BLaER1 treated with 17β-estradiol and CSF1 and Interleukin-3, amounts not matched to agents 10 nM and 100 nM (cell line): ENCODE measurements around the gene ROGDI.
A peak's percentile ranks its signal among the peaks of the same experiment; 100 is the strongest.

ENCODE experiments used
- H3K27ac ChIP-seq, 11 experiments: shearing (Covaris generic); formaldehyde crosslinking; 2 replicates each; pipeline ENCODE4 v1.8.1; 2022
- H3K27me3 ChIP-seq, 11 experiments: shearing (Covaris generic); formaldehyde crosslinking; 2 replicates each; pipeline ENCODE4 v1.8.1; 2022
- H3K36me3 ChIP-seq, 11 experiments: shearing (Covaris generic); formaldehyde crosslinking; 2 replicates each; pipeline ENCODE4 v1.8.1; 2022
- H3K4me1 ChIP-seq, 10 experiments: shearing (Covaris generic); formaldehyde crosslinking; 2 replicates each; pipeline ENCODE4 v1.8.1; 2022
- H3K4me2 ChIP-seq, 11 experiments: shearing (Covaris generic); formaldehyde crosslinking; 2 replicates each; pipeline ENCODE4 v1.8.1; 2022
- H3K4me3 ChIP-seq, 10 experiments: shearing (Covaris generic); formaldehyde crosslinking; 2 replicates each; pipeline ENCODE4 v1.8.1; 2022
- H3K9ac ChIP-seq, 11 experiments: shearing (Covaris generic); formaldehyde crosslinking; 2 replicates each; pipeline ENCODE4 v1.8.1; 2022
- H3K9me3 ChIP-seq, 11 experiments: shearing (Covaris generic); formaldehyde crosslinking; replicated peaks in 1 of 11; 2 replicates each; pipeline ENCODE4 v1.8.1; 2022
- H4K20me1 ChIP-seq, 11 experiments: shearing (Covaris generic); formaldehyde crosslinking; 2 replicates each; pipeline ENCODE4 v1.8.1; 2022
- Cebpa-rat ChIP-seq, 11 experiments: shearing (Covaris generic); IDR thresholded peaks; 2 replicates each; pipeline ENCODE4 v1.8.1; 2022

The ROGDI gene

GRCh38 chr16:4783951-4784336 lies 18.5 kb downstream of the ROGDI start:
- H3K4me2 ChIP-seq, result peak overlapping the region in 9 of 11 experiments; percentile 8 to 66 (median 45); a peak in 15 of 22 replicates
- H3K4me1 ChIP-seq, result peaks cover 15 to 50% (median 38%) of the 10 kb centered on the region in 10 experiments
- no peak overlapping the region for H3K4me3 ChIP-seq
- no peaks in the 10 kb centered on the region for H3K27me3 ChIP-seq
- H3K27ac ChIP-seq, result no peak overlapping the region; a peak in 1 of 22 replicates
- H4K20me1 ChIP-seq, result no peaks in the 10 kb centered on the region
- no peaks in the 10 kb centered on the region for H3K36me3 ChIP-seq
- TF ChIP-seq Cebpa-rat (IDR thresholded peaks at IDR 0.05), result no peak
- 0 out of 22 replicates have a peak overlapping the region, but pooled peaks of 1 of the 11 experiments have one; percentile 19 for H3K9ac ChIP-seq
- no peaks in the 10 kb centered on the region for H3K9me3 ChIP-seq

GRCh38 chr16:4783251-4783950 lies 19.0 kb downstream of the ROGDI start:
- H3K9me3 ChIP-seq, result no peaks in the 10 kb centered on the region
- peak overlapping the region in 3 of 11 experiments; percentile 14 to 61 (median 32); a peak in 4 of 22 replicates for H3K27ac ChIP-seq
- H3K9ac ChIP-seq, result 0 out of 22 replicates have a peak overlapping the region, but pooled peaks of 1 of the 11 experiments have one; percentile 19
- no peaks in the 10 kb centered on the region for H4K20me1 ChIP-seq
- H3K4me3 ChIP-seq, result no peak overlapping the region
- peaks cover 15 to 44% (median 33%) of the 10 kb centered on the region in 10 experiments for H3K4me1 ChIP-seq
- H3K4me2 ChIP-seq, result peak overlapping the region in 10 of 11 experiments; percentile 8 to 66 (median 47); a peak in 18 of 22 replicates
- no peaks in the 10 kb centered on the region for H3K36me3 ChIP-seq
- H3K27me3 ChIP-seq, result no peaks in the 10 kb centered on the region
- no peak for TF ChIP-seq Cebpa-rat (IDR thresholded peaks at IDR 0.05)

GRCh38 chr16:4780235-4780634 lies 22.2 kb downstream of the ROGDI start:
- Histone ChIP-seq H3K9ac (no peak overlapping the region), H3K27me3 (no peaks in the 10 kb centered on the region), H3K4me2 (no peak overlapping the region), H3K4me1 (peaks cover 15 to 33% (median 25%) of the 10 kb centered on the region in 10 experiments), H3K36me3 (no peaks in the 10 kb centered on the region), H3K4me3 (no peak overlapping the region), H4K20me1 (no peaks in the 10 kb centered on the region), H3K27ac (no peak overlapping the region), H3K9me3 (peaks cover 0 to 2% (median 0%) of the 10 kb centered on the region in 11 experiments; a peak in 1 of 22 replicates)
- TF ChIP-seq Cebpa-rat (IDR thresholded peaks at IDR 0.05), result no peak

- TF ChIP-seq Cebpa-rat (IDR thresholded peaks at IDR 0.05), result no peak
- Histone ChIP-seq H3K4me2 (no peak overlapping the region), H3K9ac (no peak overlapping the region), H3K4me3 (no peak overlapping the region), H3K9me3 (peaks cover 0 to 5% (median 0%) of the 10 kb centered on the region in 11 experiments; a peak in 1 of 22 replicates), H4K20me1 (no peaks in the 10 kb centered on the region), H3K36me3 (no peaks in the 10 kb centered on the region), H3K27me3 (no peaks in the 10 kb centered on the region), H3K4me1 (peaks cover 2 to 19% (median 13%) of the 10 kb centered on the region in 10 experiments; a peak in 18 of 20 replicates), H3K27ac (no peak overlapping the region)
Observed at GRCh38 chr16:4778050-4778392, 24.4 kb downstream of the ROGDI start.

GRCh38 chr16:4777339-4778049 lies 24.9 kb downstream of the ROGDI start:
- H3K4me3 ChIP-seq, result no peak overlapping the region
- no peak for TF ChIP-seq Cebpa-rat (IDR thresholded peaks at IDR 0.05)
- H3K36me3 ChIP-seq, result no peaks in the 10 kb centered on the region
- H3K9me3 ChIP-seq, result peaks cover 0 to 5% (median 0%) of the 10 kb centered on the region in 11 experiments; a peak in 1 of 22 replicates
- H3K27me3 ChIP-seq, result no peaks in the 10 kb centered on the region
- H4K20me1 ChIP-seq, result no peaks in the 10 kb centered on the region
- no peak overlapping the region for H3K27ac ChIP-seq
- peaks cover 0 to 14% (median 8%) of the 10 kb centered on the region in 10 experiments; a peak in 15 of 20 replicates for H3K4me1 ChIP-seq
- H3K9ac ChIP-seq, result no peak overlapping the region
- no peak overlapping the region for H3K4me2 ChIP-seq

GRCh38 chr16:4776141-4776705 lies 26.2 kb downstream of the ROGDI start:
- H3K9ac ChIP-seq, result no peak overlapping the region
- no peak overlapping the region for H3K27ac ChIP-seq
- H3K27me3 ChIP-seq, result no peaks in the 10 kb centered on the region
- H3K9me3 ChIP-seq, result peaks cover 0 to 5% (median 0%) of the 10 kb centered on the region in 11 experiments; a peak in 1 of 22 replicates
- H4K20me1 ChIP-seq, result no peaks in the 10 kb centered on the region
- TF ChIP-seq Cebpa-rat (IDR thresholded peaks at IDR 0.05), result no peak
- H3K36me3 ChIP-seq, result no peaks in the 10 kb centered on the region
- H3K4me2 ChIP-seq, result no peak overlapping the region
- H3K4me1 ChIP-seq, result peaks cover 0 to under 1% (median 0%) of the 10 kb centered on the region in 10 experiments; a peak in 1 of 20 replicates
- H3K4me3 ChIP-seq, result no peak overlapping the region

GRCh38 chr16:4775005-4775404 lies 27.4 kb downstream of the ROGDI start:
- H3K27me3 ChIP-seq, result no peaks in the 10 kb centered on the region
- H3K27ac ChIP-seq, result no peak overlapping the region
- H3K36me3 ChIP-seq, result no peaks in the 10 kb centered on the region
- H3K4me2 ChIP-seq, result no peak overlapping the region
- H3K4me3 ChIP-seq, result no peak overlapping the region
- no peak overlapping the region for H3K9ac ChIP-seq
- no peak for TF ChIP-seq Cebpa-rat (IDR thresholded peaks at IDR 0.05)
- peaks cover 0 to 5% (median 0%) of the 10 kb centered on the region in 11 experiments; a peak in 1 of 22 replicates for H3K9me3 ChIP-seq
- no peaks in the 10 kb centered on the region for H4K20me1 ChIP-seq
- H3K4me1 ChIP-seq, result no peaks in the 10 kb centered on the region

- Histone ChIP-seq H3K9ac (no peak overlapping the region), H3K4me3 (no peak overlapping the region), H3K27me3 (no peaks in the 10 kb centered on the region), H3K27ac (no peak overlapping the region), H3K4me1 (peaks cover 9 to 19% (median 14%) of the 10 kb centered on the region in 10 experiments), H3K9me3 (peaks cover 0 to 5% (median 0%) of the 10 kb centered on the region in 11 experiments; a peak in 1 of 22 replicates), H3K36me3 (no peaks in the 10 kb centered on the region), H3K4me2 (no peak overlapping the region), H4K20me1 (no peaks in the 10 kb centered on the region)
- no peak for TF ChIP-seq Cebpa-rat (IDR thresholded peaks at IDR 0.05)
Observed at GRCh38 chr16:4772351-4772750, 30.1 kb downstream of the ROGDI start.

- H3K4me2 ChIP-seq, result no peak overlapping the region
- TF ChIP-seq Cebpa-rat (IDR thresholded peaks at IDR 0.05), result no peak
- no peak overlapping the region for H3K27ac ChIP-seq
- peaks cover 0 to 5% (median 0%) of the 10 kb centered on the region in 11 experiments; a peak in 1 of 22 replicates for H3K9me3 ChIP-seq
- peaks cover 10 to 21% (median 16%) of the 10 kb centered on the region in 10 experiments for H3K4me1 ChIP-seq
- no peak overlapping the region for H3K4me3 ChIP-seq
- H4K20me1 ChIP-seq, result no peaks in the 10 kb centered on the region
- H3K36me3 ChIP-seq, result no peaks in the 10 kb centered on the region
- no peaks in the 10 kb centered on the region for H3K27me3 ChIP-seq
- no peak overlapping the region for H3K9ac ChIP-seq
Observed at GRCh38 chr16:4771646-4772045, 30.8 kb downstream of the ROGDI start.
